Caco-2 (cell line): ENCODE results near the gene SGMS1. TPM values are rescaled to one million over a fixed set of nuclear protein-coding genes. Genes with fewer than 3 reads are reported as not detected.
"Not testable (repeated sequence)": the region's sequence is repeated elsewhere in the genome, so short reads cannot be mapped to it uniquely, and the experiment has no call there.

ENCODE experiments used
- BruUV-seq: library from RNA; stranded (reverse); fragments of 400-500 nt; replicated peaks from 2 replicates; lab custom pipeline; 2021; lab: Mats Ljungman, UMichigan
- CTCF ChIA-PET: fragments of 300-600 bp; sonication (Branson Sonifier 250); formaldehyde crosslinking; loops from one replicate; lab custom pipeline; 2022; ENCODE audit warnings: antibody characterized with exemption; lab: Charles Lee
- POLR2A ChIA-PET: fragments of 300-600 bp; sonication (Branson Sonifier 250); formaldehyde crosslinking; loops from one replicate; lab custom pipeline; 2022; ENCODE audit warnings: antibody characterized with exemption; lab: Charles Lee
- DNase-seq, 2 experiments: peaks; one replicate each; pipeline versions ENCODE4 v3.0.0 to v3.0.0-alpha.2; 2020 to 2022
- H3K27me3 ChIP-seq: replicated peaks from 2 replicates; pipeline ENCODE4 v1.6.0; 2011; ENCODE audit warnings: low read length; ENCODE audit not compliant: control insufficient read depth, insufficient read depth
- H3K36me3 ChIP-seq: 2 replicates; pipeline ENCODE4 v1.5.1; 2011; ENCODE audit warnings: low read length; ENCODE audit not compliant: control insufficient read depth, insufficient read depth
- H3K4me1 ChIP-seq: fragments of 250-450 bp; sonication (Bioruptor Pico); 2 replicates; pipeline ENCODE4 v1.5.1; 2020; ENCODE audit warnings: mild to moderate bottlenecking
- H3K4me3 ChIP-seq: 2 replicates; pipeline ENCODE4 v1.5.1; 2011; ENCODE audit warnings: low read depth, mild to moderate bottlenecking, control low read depth, low read length
- H3K9me3 ChIP-seq: fragments of 250-450 bp; sonication (Bioruptor Pico); 2 replicates; pipeline ENCODE4 v1.5.1; 2020; ENCODE audit warnings: mild to moderate bottlenecking, moderate library complexity
- H3K27ac Mint-ChIP-seq: one replicate; pipeline ENCODE4 v1.8.0; 2022; ENCODE audit warnings: mixed read lengths; ENCODE audit not compliant: unreplicated experiment
- H3K27me3 Mint-ChIP-seq: one replicate; pipeline ENCODE4 v1.8.0; 2022; ENCODE audit warnings: mixed read lengths; ENCODE audit not compliant: insufficient read depth, unreplicated experiment
- H3K36me3 Mint-ChIP-seq: one replicate; pipeline ENCODE4 v1.8.0; 2022; ENCODE audit warnings: mild to moderate bottlenecking, mixed read lengths; ENCODE audit not compliant: insufficient read depth, unreplicated experiment
- H3K4me1 Mint-ChIP-seq: one replicate; pipeline ENCODE4 v1.8.0; 2022; ENCODE audit warnings: low read depth, mixed read lengths; ENCODE audit not compliant: unreplicated experiment
- H3K4me3 Mint-ChIP-seq: one replicate; pipeline ENCODE4 v1.8.0; 2022; ENCODE audit warnings: mild to moderate bottlenecking, moderate library complexity, mixed read lengths; ENCODE audit not compliant: unreplicated experiment
- H3K9me3 Mint-ChIP-seq: one replicate; pipeline ENCODE4 v1.8.0; 2022; ENCODE audit warnings: mixed read lengths; ENCODE audit not compliant: unreplicated experiment
- CTCF ChIP-seq, 2 experiments: fragments of 200-600 bp in 1 of 2; IDR thresholded peaks; 1 replicate in 1 of 2; 2 replicates in 1 of 2; pipeline versions ENCODE4 v1.5.1 to v1.8.0; 2011 to 2022; ENCODE audit warnings: antibody characterized with exemption in 1 of 2, control low read depth in 1 of 2, inconsistent platforms in 1 of 2, low read depth in 1 of 2, low read length in 1 of 2, mild to moderate bottlenecking in 1 of 2, moderate library complexity in 1 of 2; ENCODE audit not compliant: insufficient read depth in 1 of 2, severe bottlenecking in 1 of 2, unreplicated experiment in 1 of 2
- intact Hi-C: fragments of 100-400 bp; cut with micrococcal nuclease; formaldehyde crosslinking; loops from one replicate; pipeline ENCODE4 v1.10.0; 2022; ENCODE audit not compliant: unreplicated experiment
- total RNA-seq: library from RNA; stranded (reverse); gene quantifications from 2 replicates; pipeline ENCODE4 v1.2.3, GENCODE V29; 2022

Gene SGMS1
- total RNA-seq, 1 experiment from 2014 or later, result 30.5 TPM

GRCh38 chr10:50648089-50648934 is 24.6 kb upstream of the SGMS1 start:
- H3K4me1 ChIP-seq, result peaks cover 19% of the 10 kb centered on the region; the same call in 1 of the 2 replicates
- intact Hi-C loops, result no loop called here
- peaks cover 5% of the 10 kb centered on the region for H3K27me3 Mint-ChIP-seq
- ChIA-PET POLR2A (interaction anchor here (0.5 kb wide), 1 partner anchor 190 kb away, joined by 4 read pairs; no protein-coding TSS in a partner anchor), CTCF (no interaction called here)
- no peaks in the 10 kb centered on the region for H3K9me3 ChIP-seq
- H3K4me3 Mint-ChIP-seq, result no peak overlapping the region
- H3K27me3 ChIP-seq, result no peaks in the 10 kb centered on the region
- no TSS peak for BruUV-seq
- DNase-seq, result no peak
- H3K27ac Mint-ChIP-seq, result no peak overlapping the region
- H3K4me3 ChIP-seq, result no peak overlapping the region
- H3K36me3 Mint-ChIP-seq, result peaks cover 4% of the 10 kb centered on the region
- no peaks in the 10 kb centered on the region for H3K36me3 ChIP-seq
- H3K4me1 Mint-ChIP-seq, result no peaks in the 10 kb centered on the region
- no peak for TF ChIP-seq CTCF (IDR thresholded peaks at IDR 0.05; ENCODE audit: insufficient read depth in 1 of 2, low read depth in 1 of 2, low read length in 1 of 2, severe bottlenecking in 1 of 2, unreplicated experiment in 1 of 2)
- H3K9me3 Mint-ChIP-seq, result no peaks in the 10 kb centered on the region

- H3K9me3 ChIP-seq, H3K4me3 Mint-ChIP-seq, H3K27me3 Mint-ChIP-seq, H3K4me3 ChIP-seq, H3K27me3 ChIP-seq, DNase-seq, POLR2A ChIA-PET, H3K36me3 ChIP-seq, H3K9me3 Mint-ChIP-seq, BruUV-seq, H3K27ac Mint-ChIP-seq, intact Hi-C loops, H3K4me1 Mint-ChIP-seq, H3K36me3 Mint-ChIP-seq, CTCF ChIA-PET: not testable (repeated sequence)
- H3K4me1 ChIP-seq, result peaks cover 14% of the 10 kb centered on the region; the same call in 1 of the 2 replicates
Measured at GRCh38 chr10:50647350-50647749, 23.6 kb upstream of the SGMS1 start.

GRCh38 chr10:50645236-50645635 is 21.5 kb upstream of the SGMS1 start:
- Histone ChIP-seq H3K9me3 (no peaks in the 10 kb centered on the region), H3K4me3 (no peak overlapping the region), H3K4me1 (no peaks in the 10 kb centered on the region), H3K27me3 (no peaks in the 10 kb centered on the region), H3K36me3 (no peaks in the 10 kb centered on the region)
- CTCF ChIA-PET, result no interaction called here
- peaks cover 9% of the 10 kb centered on the region for H3K27me3 Mint-ChIP-seq
- POLR2A ChIA-PET, result interaction anchor here (0.6 kb wide), 1 partner anchor 13 kb away, joined by 3 read pairs; no protein-coding TSS in a partner anchor
- no peak overlapping the region for H3K27ac Mint-ChIP-seq
- no peak for DNase-seq
- peaks cover 8% of the 10 kb centered on the region for H3K36me3 Mint-ChIP-seq
- BruUV-seq, result no TSS peak
- H3K4me3 Mint-ChIP-seq, result no peak overlapping the region
- H3K9me3 Mint-ChIP-seq, result no peaks in the 10 kb centered on the region
- TF ChIP-seq CTCF (IDR thresholded peaks at IDR 0.05; ENCODE audit: insufficient read depth in 1 of 2, low read depth in 1 of 2, low read length in 1 of 2, severe bottlenecking in 1 of 2, unreplicated experiment in 1 of 2), result no peak
- intact Hi-C loops, result no loop called here
- no peaks in the 10 kb centered on the region for H3K4me1 Mint-ChIP-seq
